Measurements from ENCODE around the gene KSR1.
"Not testable (repeated sequence)": the region's sequence is repeated elsewhere in the genome, so short reads cannot be mapped to it uniquely, and the experiment has no call there.

The KSR1 gene

GRCh38 chr17:27634776-27635175 lies 178.5 kb downstream of the KSR1 start:
- DNase-seq (ENCODE audit: low spot score): no peak

DNA sequence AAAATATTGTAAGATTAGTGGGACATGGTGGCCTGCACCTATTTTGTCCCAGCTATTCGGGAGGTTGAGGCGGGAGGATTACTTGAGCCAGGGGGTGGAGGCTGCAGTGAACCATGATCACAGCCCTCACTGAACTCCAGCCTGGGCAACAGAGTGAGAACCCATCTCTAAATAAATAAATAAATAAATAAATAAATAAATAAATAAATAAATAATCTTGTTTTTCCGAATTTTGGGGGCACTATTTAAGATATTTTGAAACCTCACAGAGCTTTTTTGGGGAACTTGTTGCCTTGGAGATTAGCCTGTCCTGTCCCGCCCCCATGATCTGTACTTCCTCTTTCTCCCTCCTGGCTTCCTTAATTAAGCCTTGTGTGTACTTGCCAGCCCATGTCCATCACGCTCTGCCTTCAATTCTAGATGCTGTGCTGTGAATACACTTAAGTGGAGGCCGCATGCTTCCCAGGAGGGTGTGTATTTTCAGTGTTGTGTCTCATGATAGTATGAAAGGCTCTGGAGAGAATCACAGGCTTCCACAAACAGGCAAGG lies 179.1 kb downstream of the KSR1 start:
- DNase-seq (ENCODE audit: low spot score): no peak

DNA sequence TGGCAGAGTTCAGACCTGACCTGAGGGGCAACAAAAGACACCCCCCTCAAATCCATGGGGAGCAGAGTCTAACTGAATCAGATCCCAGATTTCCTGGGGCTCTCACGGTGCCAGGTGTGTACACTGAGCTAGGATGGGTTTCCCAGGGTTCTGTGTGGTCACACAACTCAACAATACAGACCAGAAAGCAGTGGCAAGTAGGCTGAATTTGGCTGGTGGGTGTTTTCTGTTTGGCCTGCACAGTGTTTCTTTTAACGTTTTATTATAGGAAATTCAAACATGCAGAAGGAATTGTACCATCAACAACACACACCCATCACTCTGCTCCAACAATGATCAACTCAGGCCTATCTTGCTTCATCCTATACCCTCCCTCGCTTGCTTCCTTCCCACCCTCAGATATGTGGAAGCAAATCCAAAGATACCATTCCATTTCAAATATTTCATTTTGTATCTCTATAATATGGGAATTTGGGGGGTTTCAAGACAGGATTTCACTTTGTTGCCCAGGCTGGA lies 179.8 kb downstream of the KSR1 start:
- not testable (repeated sequence) for DNase-seq (ENCODE audit: low spot score)

DNA sequence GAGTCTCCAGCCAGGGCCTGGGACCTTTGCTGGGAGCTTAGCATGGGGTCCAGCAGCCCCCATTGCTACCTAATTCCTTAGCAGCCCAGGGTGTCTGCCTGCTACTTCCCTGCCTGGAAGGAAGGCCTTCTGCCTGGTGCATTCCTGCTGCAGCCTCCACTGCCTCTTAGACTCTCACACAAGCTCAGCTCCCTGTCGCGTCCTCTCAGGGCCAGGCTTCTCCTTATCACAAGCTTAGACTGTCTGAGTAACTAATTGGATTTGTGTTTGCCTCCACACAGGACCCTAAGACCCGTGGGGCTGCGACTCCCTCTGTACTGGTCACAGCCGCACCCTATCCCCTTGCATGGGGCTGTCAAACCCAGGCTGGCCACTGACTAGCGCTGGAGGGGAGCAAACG lies 181.6 kb downstream of the KSR1 start:
- DNase-seq (ENCODE audit: low spot score): not testable (repeated sequence)

DNA sequence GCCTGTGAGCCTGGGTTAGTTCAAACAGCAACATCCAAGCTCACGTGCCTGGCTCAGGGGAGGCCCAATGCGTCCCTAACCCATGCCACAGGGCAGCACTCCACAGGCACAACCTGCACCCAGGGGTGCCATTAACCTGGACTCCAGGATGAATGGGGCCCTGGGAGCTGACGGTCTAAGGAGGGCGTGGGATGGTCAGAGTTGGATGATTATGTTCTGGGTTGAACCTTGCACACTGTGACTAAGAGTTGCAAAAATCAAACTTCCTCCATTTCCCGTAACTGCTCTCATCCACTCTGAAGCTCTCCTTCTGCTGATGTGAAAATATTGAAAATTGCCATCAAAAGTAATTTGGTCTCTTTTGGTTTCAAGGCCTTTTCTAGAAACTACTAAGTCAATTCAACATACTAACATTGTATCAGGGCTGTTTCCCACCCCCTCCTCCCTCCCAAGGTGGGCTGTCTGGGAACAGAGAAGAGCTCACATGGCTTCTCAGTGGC lies 182.2 kb downstream of the KSR1 start:
- DNase-seq (ENCODE audit: low spot score): not testable (repeated sequence)

DNA sequence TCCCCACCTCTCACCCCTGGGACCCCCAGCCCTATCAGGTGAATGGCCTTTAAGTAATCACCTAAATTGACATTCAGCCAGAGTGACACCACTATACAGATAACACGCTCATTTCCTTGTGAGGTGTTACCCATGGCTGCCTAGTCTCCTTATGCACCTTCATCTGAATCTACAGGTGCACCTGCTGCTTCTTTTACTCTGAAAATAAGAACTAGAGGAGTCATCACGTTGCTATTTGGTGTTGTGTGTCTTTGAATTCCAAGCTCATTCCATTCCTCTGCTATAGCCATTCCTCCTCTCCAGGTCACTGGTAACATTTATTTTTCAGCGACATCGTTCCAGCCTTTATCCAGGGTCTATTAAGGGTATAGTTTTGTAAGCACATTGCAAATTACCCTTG lies 184.5 kb downstream of the KSR1 start:
- no peak for DNase-seq (ENCODE audit: low spot score)

- DNase-seq (ENCODE audit: low spot score): no peak
Measured at GRCh38 chr17:27644586-27644985, 188.3 kb downstream of the KSR1 start.

DNA sequence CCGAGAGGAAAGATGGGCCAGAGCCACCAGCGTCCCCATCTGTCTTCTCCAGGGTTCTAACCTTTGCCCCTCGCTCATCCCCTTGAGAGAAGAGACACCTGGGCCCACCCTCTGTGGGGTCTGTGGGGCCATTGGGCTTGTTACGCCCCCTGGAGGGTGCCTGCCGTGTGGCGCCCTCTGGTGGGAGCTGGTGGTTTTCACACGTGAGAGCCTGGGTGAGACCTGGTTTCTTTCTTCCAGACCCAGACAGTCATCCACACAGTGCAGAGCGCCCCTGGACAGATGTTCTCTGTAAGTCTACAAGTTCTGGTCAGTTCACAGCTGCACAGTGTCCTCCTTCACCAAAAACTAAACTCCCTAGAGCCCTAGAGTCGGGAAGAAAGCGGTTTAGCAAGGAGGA lies 189.4 kb downstream of the KSR1 start:
- DNase-seq (ENCODE audit: low spot score): not testable (repeated sequence)

- no peak for DNase-seq (ENCODE audit: low spot score)
Measured at GRCh38 chr17:27646232-27646631, 190.0 kb downstream of the KSR1 start.

DNA sequence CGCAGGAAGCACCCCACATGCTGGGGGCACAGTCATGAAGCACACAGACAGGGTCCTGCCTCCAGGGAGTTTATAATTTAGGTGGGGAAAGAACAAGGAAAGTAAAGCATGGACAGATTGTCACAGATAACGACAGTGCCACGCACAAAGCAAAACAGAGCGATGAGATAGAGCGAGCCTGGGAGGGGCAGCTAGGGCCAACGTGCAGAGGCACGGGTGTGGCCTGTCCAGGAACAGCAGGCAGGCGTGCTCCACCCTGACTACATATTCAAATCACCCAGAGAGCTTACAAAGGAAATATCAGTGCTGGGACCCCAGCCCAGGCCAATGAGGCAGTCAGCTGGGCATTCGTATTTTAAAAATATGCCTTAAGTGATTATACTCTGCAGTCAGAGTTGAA lies 191.5 kb downstream of the KSR1 start:
- no peak for DNase-seq (ENCODE audit: low spot score)

GRCh38 chr17:27649111-27649571 lies 192.9 kb downstream of the KSR1 start:
- DNase-seq (ENCODE audit: low spot score): not testable (repeated sequence)

- no peak for DNase-seq (ENCODE audit: low spot score)
Measured at GRCh38 chr17:27649929-27650328, 193.7 kb downstream of the KSR1 start.

DNA sequence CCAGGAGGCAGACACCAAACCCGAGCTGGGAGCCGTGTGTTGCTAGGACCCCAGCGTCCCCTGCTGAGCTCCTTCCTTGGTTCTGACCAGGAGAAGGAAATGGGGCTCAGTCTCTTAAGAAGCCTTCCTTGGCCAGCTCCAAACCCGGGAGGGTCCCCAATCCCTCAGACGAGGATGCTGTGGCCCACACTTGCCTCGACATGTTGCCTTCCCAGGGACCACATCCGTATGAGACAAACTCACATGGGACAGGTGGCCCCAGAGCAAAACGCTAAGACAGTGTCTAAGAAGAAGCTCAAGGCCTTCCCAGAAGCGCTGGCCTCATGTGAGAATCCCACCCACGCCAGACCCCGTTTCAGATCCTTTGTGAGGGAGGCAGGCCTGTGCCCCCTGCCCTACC lies 194.6 kb downstream of the KSR1 start:
- DNase-seq (ENCODE audit: low spot score): no peak

DNA sequence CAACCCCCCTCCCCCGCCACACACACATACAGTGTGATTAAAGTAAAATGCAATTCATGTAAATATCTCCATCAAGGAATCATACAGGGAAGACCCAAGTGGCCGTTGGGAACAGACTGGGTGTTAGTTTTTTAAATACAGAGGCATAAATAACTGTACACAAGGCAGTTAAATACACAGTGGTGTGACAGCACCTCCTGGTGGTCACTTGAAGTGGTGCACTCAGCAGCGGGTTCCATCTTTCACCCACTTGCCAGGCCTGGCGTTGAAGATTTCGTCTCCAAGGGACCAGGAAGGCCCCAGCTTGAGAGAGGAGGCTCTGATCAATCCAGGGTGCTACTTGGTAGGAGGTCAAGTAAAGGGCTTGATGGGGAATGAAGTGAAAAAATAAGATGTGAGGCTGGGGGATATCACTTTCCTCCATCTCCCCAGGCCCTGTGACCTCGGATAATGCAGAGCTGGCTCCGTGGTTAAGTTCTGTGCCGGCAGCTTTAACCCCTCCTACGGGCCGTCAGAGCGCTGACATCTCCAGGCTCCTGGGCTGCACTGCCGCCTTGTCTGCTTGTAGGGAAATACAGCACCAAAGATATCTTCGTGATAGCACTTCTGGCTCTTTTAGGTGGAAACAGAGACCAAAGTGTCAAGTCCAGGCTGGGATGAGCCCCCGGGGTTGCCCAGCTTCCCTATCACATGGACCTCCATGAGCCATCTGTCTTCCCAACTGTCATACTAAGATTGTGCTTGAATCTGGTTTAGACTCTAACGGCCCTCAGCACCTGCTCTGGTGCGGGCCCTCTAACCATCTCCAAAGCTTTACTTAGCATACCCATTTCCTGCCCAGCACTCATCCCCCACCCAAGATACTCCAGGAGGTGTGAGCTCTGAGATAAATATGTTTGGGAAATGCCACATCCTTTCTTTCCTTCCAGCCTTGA lies 195.4 kb downstream of the KSR1 start:
- peak; percentile 73 for DNase-seq (ENCODE audit: low spot score)

GRCh38 chr17:27653449-27653971 lies 197.3 kb downstream of the KSR1 start:
- not testable (repeated sequence) for DNase-seq (ENCODE audit: low spot score)

DNA sequence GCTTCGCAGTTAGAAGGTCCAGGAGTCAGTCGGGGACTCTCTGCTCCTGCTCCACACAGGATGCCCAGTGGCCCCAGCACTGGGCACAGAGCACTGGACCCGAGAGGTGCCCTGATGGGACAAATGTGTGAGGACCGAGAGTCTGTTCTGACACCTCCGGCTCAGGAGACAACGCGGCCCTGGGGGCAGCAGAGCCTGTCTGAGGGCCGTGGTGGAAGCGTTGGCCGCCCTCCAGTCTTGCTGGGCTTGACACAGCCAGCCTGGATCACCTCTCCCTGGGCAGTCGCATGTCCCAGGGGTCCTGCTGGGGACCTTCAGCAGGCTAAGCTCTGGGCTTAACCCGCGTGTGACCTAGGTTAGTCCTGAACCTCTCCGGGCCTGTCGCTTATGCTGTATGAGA lies 197.9 kb downstream of the KSR1 start:
- no peak for DNase-seq (ENCODE audit: low spot score)

DNA sequence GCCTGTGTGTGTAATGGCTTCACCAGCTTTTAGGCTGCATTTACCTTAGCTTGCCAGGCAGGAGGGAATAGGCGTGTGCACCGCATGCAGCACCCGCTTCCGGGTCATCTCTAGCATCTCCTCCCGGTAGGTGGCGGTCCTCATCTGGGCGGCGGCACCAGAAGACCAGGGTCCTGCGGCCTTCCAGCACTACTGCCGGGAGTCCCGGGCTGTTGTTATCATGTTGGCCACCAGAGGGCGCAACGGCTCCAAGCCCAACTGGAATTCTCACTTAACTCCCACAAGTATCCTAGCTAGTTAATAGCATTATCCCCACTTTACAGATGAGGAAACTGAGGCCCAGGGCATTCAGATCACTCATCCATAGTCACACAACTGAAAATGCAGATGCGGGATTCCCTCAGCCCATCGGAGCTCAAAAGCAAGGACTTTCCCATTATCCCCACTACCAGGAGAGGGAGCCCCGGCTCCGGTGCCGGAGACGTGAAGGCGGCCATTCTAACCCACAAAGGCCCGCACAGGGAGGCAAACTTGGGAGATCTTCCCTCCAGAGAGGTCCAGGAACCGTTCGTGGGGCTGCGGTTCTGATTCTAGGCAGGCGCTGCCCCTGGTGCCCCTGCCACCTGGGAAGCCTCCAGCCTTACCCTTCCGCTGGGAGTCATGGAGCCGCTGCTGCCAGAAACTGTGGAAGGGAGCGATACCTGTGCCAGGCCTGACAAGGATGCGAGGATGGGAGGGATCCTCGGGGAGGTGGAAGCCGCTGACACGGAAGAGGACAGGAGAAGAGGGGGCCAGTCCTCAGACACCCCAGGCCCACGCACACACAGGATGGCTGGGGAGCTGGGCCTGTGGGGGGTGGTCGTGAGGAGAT lies 198.6 kb downstream of the KSR1 start:
- peak; percentile 62 for DNase-seq (ENCODE audit: low spot score)

GRCh38 chr17:27655525-27656111 lies 199.4 kb downstream of the KSR1 start:
- not testable (repeated sequence) for DNase-seq (ENCODE audit: low spot score)

DNA sequence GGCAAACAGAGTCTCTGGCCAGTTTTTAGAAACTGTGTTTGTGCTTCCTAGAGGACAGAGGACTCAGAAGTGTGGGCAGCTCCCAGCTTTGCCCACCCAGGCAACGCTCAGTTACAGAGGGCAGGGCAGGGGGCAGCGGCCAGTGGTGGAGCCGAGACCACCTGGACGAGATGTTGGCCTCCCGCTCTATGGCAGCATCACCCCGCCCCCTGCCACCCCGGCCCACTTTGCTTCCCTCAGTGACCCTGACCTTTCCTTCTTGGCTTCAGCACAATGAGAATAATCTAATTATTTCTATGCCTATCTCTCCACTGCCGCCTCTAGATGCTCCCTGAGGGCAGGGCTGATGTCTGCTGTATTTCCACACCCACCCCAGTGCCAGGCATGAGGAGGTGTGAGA lies 200.4 kb downstream of the KSR1 start:
- not testable (repeated sequence) for DNase-seq (ENCODE audit: low spot score)

DNA sequence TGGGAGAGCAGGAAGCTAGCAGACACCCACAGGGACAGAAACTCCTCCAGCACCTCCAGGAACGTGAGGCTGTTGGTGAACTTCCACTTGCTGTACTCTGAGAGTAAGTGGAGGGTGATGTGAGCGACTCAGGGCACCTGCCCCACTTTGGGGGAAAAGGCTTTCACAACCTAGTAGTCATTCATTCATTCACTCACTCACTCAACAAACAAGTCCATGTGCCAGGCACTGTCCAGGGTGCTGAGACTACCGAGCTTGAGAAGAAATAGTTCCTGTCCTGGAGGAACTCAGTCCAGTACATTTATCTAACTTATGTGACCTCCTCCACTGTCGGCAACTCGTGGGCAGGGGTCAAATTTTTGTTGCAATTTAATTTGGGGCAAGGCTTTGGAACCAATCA lies 201.4 kb downstream of the KSR1 start:
- no peak for DNase-seq (ENCODE audit: low spot score)

GRCh38 chr17:27659683-27660082 lies 203.4 kb downstream of the KSR1 start:
- DNase-seq (ENCODE audit: low spot score): no peak

Data from CD4-positive, alpha-beta T cell treated with Interleukin-2 at 100 ng/mL for 4 hours (primary cell).